Right atrium auricular region (tissue), 2 donors: ENCODE measurements around the gene SLC25A51. TPM values are rescaled to one million over a fixed set of nuclear protein-coding genes. Genes with fewer than 3 reads are reported as not detected.

Experiments used
- DNase-seq: peaks from one replicate; pipeline ENCODE4 v3.0.0-alpha.2; 2019; ENCODE audit warnings: low spot score
- H3K27ac ChIP-seq, 2 donors: fragments of 200-600 bp; sonication (generic); 1 replicate in 1 of 2; 2 replicates in 1 of 2; pipeline ENCODE4 v1.5.1; 2016 to 2019
- H3K27me3 ChIP-seq, 2 donors: fragments of 200-600 bp; sonication (generic); one replicate each; pipeline versions ENCODE4 v1.5.1 to v1.6.0; 2017 to 2019
- H3K36me3 ChIP-seq: fragments of 200-600 bp; sonication (generic); one replicate; pipeline ENCODE4 v1.5.1; 2016
- H3K4me1 ChIP-seq, 2 donors: fragments of 200-600 bp; sonication (generic); one replicate each; pipeline versions ENCODE4 v1.5.1 to v1.6.0; 2017 to 2019
- H3K4me3 ChIP-seq, 2 donors: fragments of 200-600 bp; sonication (generic); 1 replicate in 1 of 2; 2 replicates in 1 of 2; pipeline ENCODE4 v1.5.1; 2017 to 2019; ENCODE audit warnings: mild to moderate bottlenecking in 1 of 2, moderate library complexity in 1 of 2
- H3K9me3 ChIP-seq, 2 donors: fragments of 200-600 bp; sonication (generic); one replicate each; pipeline ENCODE4 v1.5.1; 2019
- CTCF ChIP-seq, 2 donors: fragments of 200-600 bp; sonication (generic); IDR thresholded peaks; one replicate each; pipeline ENCODE4 v1.5.1; 2019; ENCODE audit warnings: antibody characterized with exemption in 2 of 2
- total RNA-seq, 2 donors: library from RNA; depleted of rRNA; stranded (reverse); fragments of >200 nt; gene quantifications; one replicate each; pipeline ENCODE4 v1.1.0, GENCODE V29; 2016

The SLC25A51 gene
- total RNA-seq, 2 donors from 2014 or later, result 23.5 to 27.1 TPM

GRCh38 chr9:37908283-37908682 lies 4.4 kb upstream of the SLC25A51 start:
- Histone ChIP-seq H3K36me3 (no peaks in the 10 kb centered on the region), H3K27me3 (no peaks in the 10 kb centered on the region), H3K27ac (no peak overlapping the region), H3K9me3 (no peaks in the 10 kb centered on the region), H3K4me1 (peaks cover 0 to 10% of the 10 kb centered on the region in 2 donors), H3K4me3 (no peak overlapping the region)
- no peak for TF ChIP-seq CTCF (IDR thresholded peaks at IDR 0.05)
- DNase-seq, result peak; percentile 18

DNA sequence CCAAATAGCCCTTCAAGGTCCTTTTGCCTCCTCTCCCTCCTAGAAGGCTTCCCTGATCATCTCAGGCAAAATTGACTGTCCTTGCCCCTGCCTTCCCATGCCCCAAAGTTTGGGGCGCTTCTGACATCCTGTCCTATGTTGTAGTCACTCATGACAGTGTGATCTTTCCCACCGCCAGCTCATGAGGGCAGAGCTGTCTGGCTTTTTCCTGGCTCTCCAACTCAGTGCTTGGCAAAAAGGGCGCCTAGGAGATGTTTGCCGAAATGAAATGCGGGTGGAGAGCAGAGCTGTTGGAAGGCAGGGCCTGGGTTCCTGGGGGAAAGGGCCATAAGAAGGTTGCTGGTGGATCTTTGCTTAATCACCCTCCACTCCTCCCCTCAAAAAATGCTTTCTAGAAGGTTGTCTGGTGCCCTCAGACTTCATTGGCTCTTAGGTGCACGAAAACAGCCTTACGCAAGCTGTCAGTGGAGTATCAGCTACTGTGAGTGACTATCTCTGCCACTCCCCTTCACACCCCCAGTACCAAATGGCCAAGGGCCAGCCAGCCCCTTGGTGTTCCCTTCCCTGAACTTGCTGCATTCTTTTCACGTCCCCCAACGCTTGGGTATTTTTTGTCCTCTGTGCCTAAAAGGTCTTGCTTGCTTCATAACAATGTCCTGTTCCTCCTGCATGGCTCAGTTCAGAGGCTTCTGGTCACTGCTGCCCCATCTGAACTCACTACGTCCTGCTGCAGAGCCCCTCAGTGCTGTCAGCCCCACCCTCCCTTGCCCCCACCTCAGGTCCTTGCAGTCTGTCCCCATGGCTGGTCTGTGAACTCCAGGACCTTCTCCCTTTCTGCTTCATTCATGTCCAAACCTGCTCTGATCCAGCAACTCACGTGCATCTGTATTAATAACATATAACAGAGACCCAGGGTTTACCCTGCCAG lies 2.6 kb upstream of the SLC25A51 start:
- no peaks in the 10 kb centered on the region for H3K9me3 ChIP-seq
- H3K4me1 ChIP-seq, result peaks cover 0 to 21% of the 10 kb centered on the region in 2 donors
- no peaks in the 10 kb centered on the region for H3K27me3 ChIP-seq
- H3K4me3 ChIP-seq, result no peak overlapping the region
- DNase-seq, result peak; percentile 51
- H3K36me3 ChIP-seq, result no peaks in the 10 kb centered on the region
- H3K27ac ChIP-seq, result no peak overlapping the region
- TF ChIP-seq CTCF (IDR thresholded peaks at IDR 0.05), result no peak

DNA sequence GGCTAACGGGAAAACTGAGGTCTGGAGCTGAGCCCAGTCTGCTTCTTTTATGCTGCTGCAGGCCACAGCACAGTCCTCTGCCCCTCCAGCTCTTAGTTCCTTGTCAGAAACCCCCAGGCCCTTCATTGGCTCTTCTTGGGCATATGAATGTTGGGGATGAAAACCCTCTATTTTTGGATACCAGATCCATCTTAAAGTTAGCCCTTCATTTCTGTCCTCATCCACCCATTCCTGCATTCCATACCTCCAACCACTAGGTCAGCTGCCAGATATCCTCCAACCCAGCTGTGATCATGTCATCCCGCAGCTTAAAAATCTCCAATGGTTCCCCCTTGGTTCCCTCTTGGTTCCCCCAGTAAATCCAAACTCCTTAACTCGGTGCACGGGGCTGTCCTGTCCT lies 1.8 kb upstream of the SLC25A51 start:
- TF ChIP-seq CTCF (IDR thresholded peaks at IDR 0.05), result no peak

DNA sequence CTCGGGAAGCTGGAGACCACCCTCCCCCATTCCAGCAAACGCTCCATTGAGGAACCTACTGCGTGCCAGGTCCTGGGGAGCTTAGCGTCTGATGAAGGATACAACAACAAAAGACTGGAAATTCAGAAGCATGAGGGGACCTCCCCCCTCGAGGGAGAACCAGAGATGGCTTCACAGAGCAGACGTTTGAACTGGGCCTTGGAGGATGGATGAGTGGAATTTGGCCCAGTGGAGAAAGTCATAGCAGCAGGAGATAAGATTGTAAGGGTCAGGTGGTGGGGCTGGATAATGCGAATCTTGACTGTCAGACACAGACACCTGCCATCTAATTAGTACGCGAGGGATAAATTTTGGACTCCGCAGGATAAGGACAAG lies 1.2 kb upstream of the SLC25A51 start:
- Histone ChIP-seq H3K36me3 (no peaks in the 10 kb centered on the region), H3K27ac (peak overlapping the region in 1 of 2 donors; percentile 93), H3K27me3 (no peaks in the 10 kb centered on the region), H3K4me1 (peaks cover 0 to 21% of the 10 kb centered on the region in 2 donors), H3K4me3 (peak overlapping the region; percentile 81 to 95), H3K9me3 (no peaks in the 10 kb centered on the region)
- TF ChIP-seq CTCF (IDR thresholded peaks at IDR 0.05), result no peak
- DNase-seq, result peak; percentile 57

More for the DNA sequence above, 1.8 kb upstream of the SLC25A51 start:
- Histone ChIP-seq H3K27ac (no peak overlapping the region), H3K9me3 (no peaks in the 10 kb centered on the region), H3K27me3 (no peaks in the 10 kb centered on the region), H3K4me3 (no peak overlapping the region), H3K4me1 (peaks cover 0 to 21% of the 10 kb centered on the region in 2 donors), H3K36me3 (no peaks in the 10 kb centered on the region)
- DNase-seq, result no peak

DNA sequence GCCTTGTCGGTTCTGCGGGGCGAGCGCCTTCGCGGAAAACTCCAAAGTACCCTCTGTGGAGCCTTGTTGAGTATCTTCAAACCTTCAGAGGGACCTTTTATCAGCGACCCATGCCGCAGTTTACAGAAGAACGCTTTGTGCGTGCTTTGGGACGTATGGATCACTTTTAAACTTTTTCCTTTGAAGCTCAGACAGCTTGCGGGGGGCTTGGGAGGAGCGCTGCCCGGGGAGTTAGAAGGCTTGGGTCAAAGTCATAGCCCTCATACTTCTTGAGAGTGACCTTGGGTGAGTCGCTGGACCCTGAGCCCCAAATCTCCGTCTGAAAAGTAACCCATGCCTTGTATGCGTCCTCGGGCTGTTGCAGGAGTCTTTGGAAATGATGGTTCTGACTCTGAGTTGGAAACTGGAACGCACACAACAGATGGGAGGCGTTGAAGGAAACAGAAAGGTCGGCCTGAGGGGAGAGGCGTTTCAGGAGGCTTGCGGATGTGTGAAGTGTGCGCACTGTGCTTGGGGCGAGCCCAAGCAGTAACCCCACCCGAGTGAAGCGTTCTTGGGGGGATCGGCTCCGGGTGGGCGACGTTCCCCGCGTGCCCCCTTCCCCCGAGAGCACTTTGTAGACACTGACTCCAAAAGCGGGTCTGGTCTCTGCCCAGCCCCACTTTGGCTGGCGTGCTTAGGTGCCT lies 661 bp upstream of the SLC25A51 start:
- no peaks in the 10 kb centered on the region for H3K27me3 ChIP-seq
- H3K9me3 ChIP-seq, result no peaks in the 10 kb centered on the region
- DNase-seq, result no peak
- H3K36me3 ChIP-seq, result peaks cover 2% of the 10 kb centered on the region
- H3K27ac ChIP-seq, result peak overlapping the region; percentile 88 to 93
- H3K4me3 ChIP-seq, result peak overlapping the region; percentile 81 to 95
- peak; percentile 12 to 17 for TF ChIP-seq CTCF (IDR thresholded peaks at IDR 0.05)
- peaks cover 0 to 21% of the 10 kb centered on the region in 2 donors for H3K4me1 ChIP-seq
